ENCODE data around the gene ANXA6.

ANXA6 gene

GRCh38 chr5:151080613-151081430 lies 76.8 kb downstream of the ANXA6 start, which contains the start of gene TNIP1:
TNIP1 (minus strand) TSS chr5:151081034; CDS start chr5:151065095, 15,939 bp downstream.
- DNase-seq (ENCODE audit: low spot score), result peak; percentile 89

DNA sequence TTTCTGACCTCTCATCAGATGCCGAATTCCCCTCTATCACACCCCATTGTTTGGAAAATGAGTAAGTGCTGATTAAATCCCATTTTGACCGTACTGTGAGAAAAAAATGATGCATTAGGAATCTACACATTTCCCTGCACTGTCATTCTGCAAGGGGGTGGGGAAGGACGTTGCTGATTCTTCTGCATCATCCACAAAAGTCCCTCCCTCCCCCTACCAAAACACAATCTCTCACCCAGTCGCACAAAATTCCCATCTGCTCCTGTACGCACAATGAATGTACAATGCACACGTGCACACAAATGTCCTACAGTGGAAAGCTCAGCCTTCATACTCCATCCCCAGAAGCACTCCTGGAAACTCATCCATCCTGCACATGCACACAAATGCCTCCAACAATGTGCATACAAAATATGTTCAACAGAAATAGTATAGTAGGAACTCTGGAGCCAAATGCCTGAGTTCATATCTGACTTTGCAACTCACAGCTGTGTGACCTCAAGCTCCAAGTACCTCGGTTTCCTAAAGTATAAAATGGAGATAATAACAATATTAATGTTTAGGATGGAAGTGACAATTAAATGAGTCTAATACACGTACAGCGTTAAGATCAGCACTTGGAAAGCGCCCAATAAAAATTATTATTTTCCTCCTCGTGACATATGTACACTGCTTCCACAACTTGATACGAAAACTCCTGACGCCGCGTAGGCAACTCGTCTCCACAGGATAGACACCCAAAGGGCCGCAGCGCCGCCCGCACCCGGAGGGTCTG lies 77.6 kb downstream of the ANXA6 start:
- DNase-seq (ENCODE audit: low spot score), result peak; percentile 21

DNA sequence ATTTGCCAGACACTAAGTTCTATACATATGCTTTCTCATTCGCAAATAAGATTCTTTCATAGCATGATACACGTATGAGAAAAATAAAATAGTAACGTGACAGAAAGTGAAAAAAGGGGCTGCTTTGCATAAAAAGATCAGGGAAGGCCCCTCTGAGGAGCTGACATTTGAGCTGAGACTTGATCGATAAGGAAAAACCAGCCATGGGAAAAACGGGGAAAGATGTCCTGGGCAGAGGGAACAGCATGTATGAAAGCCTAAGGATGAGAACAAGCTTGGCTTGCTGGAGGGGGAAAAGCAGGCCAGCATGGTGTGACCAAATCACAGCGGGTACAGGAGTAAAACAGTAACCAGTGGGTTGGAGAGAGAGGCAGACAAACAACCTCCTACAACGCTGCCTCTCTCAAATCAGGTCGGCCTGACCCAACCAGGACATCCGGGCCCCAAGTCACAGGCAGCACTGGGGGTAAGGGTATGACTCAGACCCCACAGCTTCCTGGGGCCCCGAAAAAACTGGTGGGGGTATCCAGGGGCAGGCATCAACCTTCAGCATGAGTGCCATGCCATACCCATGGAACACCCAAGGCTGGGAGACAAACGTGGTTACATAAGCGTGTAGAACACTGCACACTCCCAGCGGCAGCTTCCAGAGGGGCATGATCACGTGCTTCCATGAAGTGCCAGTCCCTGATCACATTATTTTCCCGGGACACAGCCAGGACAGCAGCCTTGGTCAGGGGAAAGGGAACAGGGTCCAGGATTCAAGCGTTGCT lies 78.9 kb downstream of the ANXA6 start:
- no peak for DNase-seq (ENCODE audit: low spot score)

GRCh38 chr5:151077967-151078366 lies 79.6 kb downstream of the ANXA6 start:
- no peak for DNase-seq (ENCODE audit: low spot score)

DNA sequence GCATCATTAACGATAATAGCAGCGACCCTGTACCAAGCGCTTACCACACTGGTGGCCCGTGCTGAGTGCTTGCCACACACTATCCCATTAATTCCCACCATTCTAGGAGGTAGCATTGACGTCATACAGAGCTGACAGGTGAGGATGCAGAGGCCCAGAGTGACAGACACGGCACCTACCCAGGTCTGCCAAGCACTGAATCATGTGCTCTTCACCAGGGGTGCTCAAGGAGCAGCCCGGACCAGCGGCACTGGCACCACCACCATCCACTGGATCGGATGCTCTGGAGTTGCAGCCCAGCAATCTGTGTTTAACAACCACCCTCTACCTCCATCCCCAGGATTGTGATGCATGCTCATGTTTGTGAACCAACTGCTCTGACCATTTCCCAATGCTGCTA lies 80.2 kb downstream of the ANXA6 start:
- DNase-seq (ENCODE audit: low spot score), result no peak

DNA sequence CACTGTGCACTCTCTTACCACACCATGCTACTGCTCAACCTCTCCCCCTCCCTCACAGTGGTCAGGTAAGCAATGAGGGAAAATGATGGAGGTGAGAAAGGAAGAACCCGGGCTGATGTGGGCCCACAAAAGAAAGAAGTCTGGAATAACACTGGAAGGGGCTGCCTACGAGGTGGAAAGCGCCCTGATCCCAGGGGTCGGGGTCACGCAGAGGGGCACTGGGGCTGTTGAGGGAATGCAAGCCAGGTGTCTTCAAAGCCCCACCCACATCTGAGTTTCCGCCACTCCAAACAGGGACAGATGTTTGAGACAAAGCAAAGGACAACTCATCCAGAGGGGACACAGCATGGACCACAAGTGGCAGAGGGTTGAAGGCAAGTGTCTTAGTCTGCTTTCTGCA lies 81.0 kb downstream of the ANXA6 start:
- no peak for DNase-seq (ENCODE audit: low spot score)

GRCh38 chr5:151075698-151076331 lies 81.8 kb downstream of the ANXA6 start:
- DNase-seq (ENCODE audit: low spot score), result peak; percentile 25

GRCh38 chr5:151074557-151074956 lies 83.0 kb downstream of the ANXA6 start:
- DNase-seq (ENCODE audit: low spot score), result no peak

- no peak for DNase-seq (ENCODE audit: low spot score)
Observed at GRCh38 chr5:151073280-151073679, 84.3 kb downstream of the ANXA6 start.

DNA sequence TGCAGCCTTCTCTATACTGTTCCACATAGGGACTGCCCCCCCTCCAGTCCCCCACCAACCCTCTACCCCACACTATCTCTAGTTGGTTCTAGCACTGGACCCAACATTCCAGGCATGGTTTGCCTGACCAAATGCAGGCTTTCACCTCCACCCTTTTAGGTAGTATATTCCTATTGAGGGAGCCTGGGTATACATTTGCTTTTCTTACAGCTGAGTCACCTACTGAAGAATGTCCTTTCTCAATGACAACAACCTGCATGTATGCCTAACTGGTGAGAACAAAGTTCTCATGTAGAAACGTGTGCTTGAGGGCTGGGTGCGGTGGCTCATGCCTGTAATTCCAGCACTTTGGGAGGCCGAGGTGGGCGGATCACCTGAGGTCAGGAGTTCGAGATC lies 85.0 kb downstream of the ANXA6 start:
- DNase-seq (ENCODE audit: low spot score), result peak; percentile 75

- DNase-seq (ENCODE audit: low spot score), result no peak
Observed at GRCh38 chr5:151071848-151072629, 85.5 kb downstream of the ANXA6 start.

- no peak for DNase-seq (ENCODE audit: low spot score)
Observed at GRCh38 chr5:151071021-151071420, 86.6 kb downstream of the ANXA6 start.

DNA sequence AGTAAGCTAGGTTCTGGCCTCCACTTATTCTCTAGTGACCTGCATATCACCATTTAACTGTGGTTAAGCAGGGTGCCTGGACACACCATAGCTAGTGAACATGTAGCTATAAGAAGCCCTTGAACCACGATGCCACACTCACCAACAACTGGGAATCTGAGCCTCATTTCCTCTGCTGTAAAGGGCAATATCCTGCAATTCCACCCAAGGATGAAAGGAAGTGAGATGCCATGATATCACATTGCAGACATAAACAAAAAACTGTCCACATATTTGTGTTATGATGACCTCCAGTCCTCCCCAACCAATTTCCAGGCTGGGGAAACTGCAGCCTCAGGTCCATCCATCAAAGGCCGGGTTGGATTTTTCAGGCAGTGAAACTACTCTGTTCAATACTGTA lies 87.1 kb downstream of the ANXA6 start:
- DNase-seq (ENCODE audit: low spot score), result peak; percentile 42

- no peak for DNase-seq (ENCODE audit: low spot score)
Observed at GRCh38 chr5:151068433-151069197, 89.0 kb downstream of the ANXA6 start.

GRCh38 chr5:151067632-151068432 lies 89.7 kb downstream of the ANXA6 start:
- DNase-seq (ENCODE audit: low spot score), result no peak

- DNase-seq (ENCODE audit: low spot score), result no peak
Observed at GRCh38 chr5:151066920-151067319, 90.7 kb downstream of the ANXA6 start.

- DNase-seq (ENCODE audit: low spot score), result no peak
Observed at GRCh38 chr5:151065609-151066008, 92.0 kb downstream of the ANXA6 start.

GRCh38 chr5:151064916-151065499 lies 92.6 kb downstream of the ANXA6 start:
- no peak for DNase-seq (ENCODE audit: low spot score)

All from SW480 (cell line).